HL-60/S4 treated with phorbol 12-myristate 13-acetate at 8.2 ng/mL for 4 days and 3 days (cell line): ENCODE results near the gene HFE.

Experiments used
- in situ Hi-C: fragments of 300-500 bp; cut with MboI; formaldehyde crosslinking; loops from 2 replicates; pipeline ENCODE4 v1.15.0; 2022; ENCODE audit warnings: low sequenced_read_pairs

Gene HFE

GRCh38 chr6:26130581-26131249 is 43.5 kb downstream of the HFE start:
- in situ Hi-C loops: no loop called here

GRCh38 chr6:26131618-26132017 is 44.4 kb downstream of the HFE start:
- in situ Hi-C loops: no loop called here

- in situ Hi-C loops: no loop called here
Observed at GRCh38 chr6:26133730-26134129, 46.5 kb downstream of the HFE start.

DNA sequence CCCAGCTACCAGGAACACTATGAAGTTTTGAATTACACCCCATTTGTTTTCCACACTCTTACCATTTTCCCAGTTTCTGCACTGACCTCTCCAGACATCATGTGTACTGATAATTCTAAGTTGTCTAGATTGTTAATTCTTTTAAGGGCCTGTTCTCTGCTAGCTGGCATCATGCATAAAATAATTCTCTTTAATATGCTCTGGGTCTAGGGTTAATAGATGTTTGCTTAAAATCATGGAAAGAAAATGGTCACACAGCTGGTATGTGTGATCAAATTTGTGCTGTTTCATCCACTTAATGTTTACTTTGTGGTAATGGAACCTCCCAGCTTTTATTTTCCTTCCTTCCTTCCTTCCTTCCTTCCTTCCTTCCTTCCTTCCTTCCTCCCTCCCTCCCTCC is 49.1 kb downstream of the HFE start:
- in situ Hi-C loops: no loop called here

DNA sequence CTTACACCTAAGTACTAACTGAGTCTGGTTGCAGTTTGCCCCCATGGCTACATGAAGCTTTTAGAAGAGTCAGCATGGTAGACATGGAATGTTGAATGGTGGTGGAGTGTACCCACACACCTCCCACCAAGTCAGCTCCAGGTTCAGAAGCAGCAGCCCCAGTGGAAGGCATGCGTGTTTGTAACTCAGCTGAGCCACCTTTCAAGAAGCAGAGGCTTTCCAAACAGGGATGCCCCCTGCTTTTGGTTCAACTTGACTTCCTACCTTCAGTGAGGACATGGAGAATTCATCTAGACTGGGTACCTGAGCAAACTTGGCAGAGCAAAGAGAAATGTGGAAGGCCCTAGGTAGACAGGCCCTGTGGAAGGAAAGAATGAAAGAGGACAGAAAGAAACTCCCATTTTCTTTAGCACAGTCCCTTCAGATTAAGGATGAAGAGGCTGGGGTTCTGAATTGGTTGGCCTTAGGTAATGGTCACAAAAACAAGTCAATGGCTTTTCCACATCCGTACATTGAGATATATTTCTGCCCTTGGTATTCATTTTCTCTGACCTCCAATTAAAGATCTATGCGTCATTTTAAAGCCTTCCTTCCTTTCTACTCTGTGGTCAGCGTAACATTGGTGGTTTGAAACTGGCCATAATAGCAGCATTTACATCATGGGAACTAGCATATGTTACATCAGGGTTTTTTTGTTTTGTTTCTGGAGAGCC is 53.2 kb downstream of the HFE start:
- in situ Hi-C loops: no loop called here

GRCh38 chr6:26140967-26141294 is 53.7 kb downstream of the HFE start:
- in situ Hi-C loops: no loop called here

GRCh38 chr6:26141378-26141904 is 54.2 kb downstream of the HFE start:
- in situ Hi-C loops: no loop called here

DNA sequence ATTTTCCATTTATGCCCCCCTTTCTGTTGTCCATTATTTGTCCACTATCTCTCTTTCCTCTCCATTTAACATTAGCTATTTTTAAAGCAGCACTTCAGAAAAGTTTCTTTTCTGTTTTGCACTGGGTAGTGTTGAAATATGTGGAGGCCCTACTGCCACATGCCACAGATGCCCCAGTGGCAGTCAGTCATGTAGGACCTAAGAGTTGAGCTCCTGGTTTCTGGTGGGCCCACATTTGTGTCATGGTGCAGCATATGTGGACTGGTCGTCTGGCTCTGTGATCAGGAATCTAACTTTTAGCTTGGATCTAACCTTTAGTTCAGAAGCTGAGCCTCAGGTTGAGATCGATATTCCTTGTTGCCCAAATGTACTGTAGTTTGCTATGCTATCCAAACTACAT is 54.8 kb downstream of the HFE start:
- in situ Hi-C loops: no loop called here
